ENCODE data around the gene TEKT1. TPM values are rescaled to one million over a fixed set of nuclear protein-coding genes. Genes with fewer than 3 reads are reported as not detected.
"Not testable (repeated sequence)": the region's sequence is repeated elsewhere in the genome, so short reads cannot be mapped to it uniquely, and the experiment has no call there.

TEKT1 gene
- polyA plus RNA-seq, 2 donors = not detected

DNA sequence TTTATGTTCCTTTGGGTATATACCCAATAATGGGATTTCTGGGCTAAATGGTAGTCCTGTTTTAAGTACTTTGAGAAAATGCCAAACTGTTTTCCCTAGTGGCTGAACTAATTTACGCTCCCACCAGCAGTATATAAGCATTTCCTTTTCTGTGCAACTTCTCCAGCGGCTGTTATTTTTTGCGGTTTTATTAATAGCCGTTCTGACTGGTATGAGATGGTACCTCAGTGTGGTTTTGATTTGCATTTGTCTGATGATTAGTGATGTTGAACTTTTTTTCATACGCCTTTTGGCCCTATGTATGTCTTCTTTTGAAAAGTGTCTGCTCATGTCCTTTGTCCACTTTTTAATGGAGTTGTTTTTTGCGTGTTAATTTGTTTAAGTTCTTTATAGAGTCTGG lies 25.8 kb upstream of the TEKT1 start:
- H3K27me3 ChIP-seq (ENCODE audit: control insufficient read depth in 1 of 2, insufficient read depth in 2 of 2, low read length in 2 of 2) = no peaks in the 10 kb centered on the region
- WGBS, 2 donors = 73 to 81% methylated on average over 6 of the region's 6 CpGs
- H3K4me1 ChIP-seq (ENCODE audit: control insufficient read depth in 2 of 2, insufficient read depth in 2 of 2, low read length in 1 of 2) = no peaks in the 10 kb centered on the region
- no peak overlapping the region for H3K27ac ChIP-seq (ENCODE audit: low read depth in 2 of 2, low read length in 1 of 2)
- H3K4me3 ChIP-seq (ENCODE audit: low read depth in 1 of 2, low read length in 2 of 2) = no peak overlapping the region
- H3K9me3 ChIP-seq (ENCODE audit: control insufficient read depth in 2 of 2, insufficient read depth in 1 of 2, low read depth in 1 of 2, low read length in 1 of 2) = no peaks in the 10 kb centered on the region
- no peaks in the 10 kb centered on the region for H3K36me3 ChIP-seq (ENCODE audit: control insufficient read depth in 2 of 2, insufficient read depth in 2 of 2, low read length in 1 of 2)

DNA sequence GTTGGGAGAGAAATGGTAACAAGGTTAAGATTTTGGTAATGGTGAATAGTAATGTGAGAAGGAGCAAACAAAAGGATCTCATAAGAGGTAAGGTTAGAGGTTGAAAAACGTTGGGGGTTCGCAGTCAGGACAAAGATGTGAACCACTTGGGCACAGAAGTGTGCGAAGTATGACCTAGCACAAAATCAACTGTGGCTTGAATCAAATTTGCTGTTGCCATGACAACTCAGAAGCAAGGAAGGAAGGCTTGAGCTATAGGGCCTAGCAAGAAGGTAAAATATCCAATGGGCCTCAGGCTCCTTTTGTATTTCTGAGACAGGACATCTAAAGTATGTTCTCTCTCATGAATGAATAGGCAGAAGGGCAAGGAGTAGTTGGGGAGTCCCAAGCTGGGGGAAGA lies 24.5 kb upstream of the TEKT1 start:
- H3K36me3 ChIP-seq (ENCODE audit: control insufficient read depth in 2 of 2, insufficient read depth in 2 of 2, low read length in 1 of 2) = no peaks in the 10 kb centered on the region
- H3K4me3 ChIP-seq (ENCODE audit: low read depth in 1 of 2, low read length in 2 of 2) = no peak overlapping the region
- no peaks in the 10 kb centered on the region for H3K9me3 ChIP-seq (ENCODE audit: control insufficient read depth in 2 of 2, insufficient read depth in 1 of 2, low read depth in 1 of 2, low read length in 1 of 2)
- WGBS, 2 donors = 78 to 81% methylated on average over 3 of the region's 3 CpGs
- H3K27ac ChIP-seq (ENCODE audit: low read depth in 2 of 2, low read length in 1 of 2) = no peak overlapping the region
- no peaks in the 10 kb centered on the region for H3K27me3 ChIP-seq (ENCODE audit: control insufficient read depth in 1 of 2, insufficient read depth in 2 of 2, low read length in 2 of 2)
- H3K4me1 ChIP-seq (ENCODE audit: control insufficient read depth in 2 of 2, insufficient read depth in 2 of 2, low read length in 1 of 2) = no peaks in the 10 kb centered on the region

DNA sequence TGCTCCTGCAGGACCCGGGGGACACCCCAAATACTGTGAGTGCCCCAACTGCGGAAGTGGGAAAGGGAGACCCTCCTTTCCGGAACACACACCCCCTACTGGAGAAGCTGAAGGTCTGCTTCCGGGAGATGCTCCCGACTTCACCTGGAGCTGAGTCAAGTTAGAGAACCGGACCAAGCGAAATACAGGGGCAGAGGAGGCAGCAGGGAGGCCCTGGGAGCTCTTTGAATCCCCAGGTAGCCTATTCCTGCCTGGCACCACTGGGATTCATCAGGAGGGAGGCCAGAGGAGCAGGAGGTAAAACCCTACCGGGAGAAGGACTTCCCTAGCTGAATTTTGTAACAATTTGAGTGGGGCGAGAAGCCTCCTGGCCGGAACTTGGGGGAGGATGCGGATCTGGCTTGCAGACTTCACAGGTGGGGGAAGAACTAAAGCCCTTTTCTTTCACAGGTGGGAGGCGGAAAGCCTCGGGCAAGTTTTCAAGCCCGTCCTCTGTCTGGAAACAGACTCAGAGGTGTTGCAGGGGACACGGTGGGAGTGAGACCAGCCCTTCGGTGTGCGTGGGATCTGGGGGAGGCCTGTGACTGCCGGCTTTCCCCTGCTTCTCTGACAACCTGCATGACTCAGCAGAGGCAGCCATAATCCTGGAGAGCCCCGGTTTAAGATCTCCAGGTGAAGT lies 22.4 kb upstream of the TEKT1 start:
- Histone ChIP-seq H3K36me3 (ENCODE audit: control insufficient read depth in 2 of 2, insufficient read depth in 2 of 2, low read length in 1 of 2) (no peaks in the 10 kb centered on the region), H3K9me3 (ENCODE audit: control insufficient read depth in 2 of 2, insufficient read depth in 1 of 2, low read depth in 1 of 2, low read length in 1 of 2) (no peaks in the 10 kb centered on the region), H3K4me1 (ENCODE audit: control insufficient read depth in 2 of 2, insufficient read depth in 2 of 2, low read length in 1 of 2) (no peaks in the 10 kb centered on the region), H3K4me3 (ENCODE audit: low read depth in 1 of 2, low read length in 2 of 2) (peak overlapping the region; percentile 46 to 49), H3K27me3 (ENCODE audit: control insufficient read depth in 1 of 2, insufficient read depth in 2 of 2, low read length in 2 of 2) (no peaks in the 10 kb centered on the region), H3K27ac (ENCODE audit: low read depth in 2 of 2, low read length in 1 of 2) (peak overlapping the region in 1 of 2 donors; percentile 50)
- WGBS, 2 donors = 20 to 23% methylated on average over 19 of the region's 19 CpGs

DNA sequence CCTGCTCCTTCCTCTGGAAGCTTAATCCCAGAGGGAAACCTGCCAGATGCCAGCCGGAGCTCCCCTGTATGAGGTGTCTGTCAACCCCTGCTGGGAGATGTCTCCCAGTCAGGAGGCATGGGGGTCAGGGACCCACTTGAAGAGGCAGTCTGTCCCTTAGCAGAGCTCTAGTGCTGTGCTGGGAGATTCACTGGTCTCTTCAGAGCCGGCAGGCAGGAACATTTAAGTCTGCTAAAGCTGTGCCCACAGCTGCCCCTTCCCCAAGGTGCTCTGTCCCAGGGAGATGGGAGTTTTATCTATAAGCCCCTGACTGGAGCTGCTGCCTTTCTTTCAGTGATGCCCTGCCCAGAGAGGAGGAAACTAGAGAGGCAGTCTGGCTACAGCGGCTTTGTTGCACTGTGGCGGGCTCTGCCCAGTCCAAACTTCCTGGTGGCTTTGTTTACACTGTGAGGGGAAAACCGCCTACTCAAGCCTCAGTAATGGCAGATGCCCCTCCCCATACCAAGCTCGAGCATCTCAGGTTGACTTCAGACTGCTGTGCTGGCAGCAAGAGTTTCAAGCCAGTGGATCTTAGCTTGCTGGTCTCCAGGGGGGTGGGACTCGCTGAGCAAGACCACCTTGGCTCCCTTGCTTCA lies 17.1 kb upstream of the TEKT1 start:
- not testable (repeated sequence) for H3K4me3 ChIP-seq (ENCODE audit: low read depth in 1 of 2, low read length in 2 of 2); H3K36me3 ChIP-seq (ENCODE audit: control insufficient read depth in 2 of 2, insufficient read depth in 2 of 2, low read length in 1 of 2); H3K27me3 ChIP-seq (ENCODE audit: control insufficient read depth in 1 of 2, insufficient read depth in 2 of 2, low read length in 2 of 2); H3K27ac ChIP-seq (ENCODE audit: low read depth in 2 of 2, low read length in 1 of 2); H3K4me1 ChIP-seq (ENCODE audit: control insufficient read depth in 2 of 2, insufficient read depth in 2 of 2, low read length in 1 of 2); H3K9me3 ChIP-seq (ENCODE audit: control insufficient read depth in 2 of 2, insufficient read depth in 1 of 2, low read depth in 1 of 2, low read length in 1 of 2)
- WGBS, 2 donors = 49 to 52% methylated on average over 7 of the region's 7 CpGs

DNA sequence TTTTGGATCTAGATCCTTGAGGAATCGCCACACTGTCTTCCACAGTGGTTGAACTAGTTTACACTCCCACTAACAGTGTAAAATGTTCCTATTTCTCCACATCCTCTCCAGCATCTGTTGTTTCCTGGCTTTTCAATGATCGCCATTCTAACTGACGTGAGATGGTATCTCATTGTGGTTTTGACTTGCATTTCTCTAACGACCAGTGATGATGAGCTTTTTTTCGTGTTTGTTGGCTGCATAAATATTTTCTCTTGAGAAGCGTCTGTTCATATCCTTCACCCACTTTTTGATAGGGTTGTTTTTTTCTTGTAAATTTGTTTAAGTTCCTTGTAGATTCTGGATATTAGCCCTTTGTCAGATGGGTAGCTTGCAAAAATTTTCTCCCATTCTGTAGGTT lies 14.6 kb upstream of the TEKT1 start:
- not testable (repeated sequence) for H3K4me1 ChIP-seq (ENCODE audit: control insufficient read depth in 2 of 2, insufficient read depth in 2 of 2, low read length in 1 of 2); H3K4me3 ChIP-seq (ENCODE audit: low read depth in 1 of 2, low read length in 2 of 2); H3K27ac ChIP-seq (ENCODE audit: low read depth in 2 of 2, low read length in 1 of 2); H3K36me3 ChIP-seq (ENCODE audit: control insufficient read depth in 2 of 2, insufficient read depth in 2 of 2, low read length in 1 of 2); H3K27me3 ChIP-seq (ENCODE audit: control insufficient read depth in 1 of 2, insufficient read depth in 2 of 2, low read length in 2 of 2); H3K9me3 ChIP-seq (ENCODE audit: control insufficient read depth in 2 of 2, insufficient read depth in 1 of 2, low read depth in 1 of 2, low read length in 1 of 2)
- WGBS, 2 donors = 55 to 75% methylated on average over 6 of the region's 6 CpGs

DNA sequence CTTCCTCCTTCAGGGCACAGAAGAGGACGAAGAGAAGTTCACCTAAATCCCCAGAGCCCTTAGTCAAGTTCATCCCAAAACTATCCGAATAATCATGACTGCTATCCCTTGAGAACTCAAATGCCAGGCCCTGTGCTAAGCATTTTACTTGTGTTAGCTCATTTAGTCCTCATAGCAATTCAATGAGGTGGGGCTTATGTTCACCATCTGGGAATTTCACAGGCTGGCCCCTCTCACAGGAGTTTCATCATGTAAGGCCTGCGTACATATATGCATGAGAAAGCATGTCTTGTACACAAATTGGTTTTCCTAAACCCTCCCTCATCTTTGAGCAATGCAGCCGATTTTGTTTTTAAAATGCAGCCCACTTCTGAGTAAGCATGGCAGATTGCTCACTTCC lies 12.9 kb upstream of the TEKT1 start:
- H3K36me3 ChIP-seq (ENCODE audit: control insufficient read depth in 2 of 2, insufficient read depth in 2 of 2, low read length in 1 of 2); H3K9me3 ChIP-seq (ENCODE audit: control insufficient read depth in 2 of 2, insufficient read depth in 1 of 2, low read depth in 1 of 2, low read length in 1 of 2); H3K27me3 ChIP-seq (ENCODE audit: control insufficient read depth in 1 of 2, insufficient read depth in 2 of 2, low read length in 2 of 2); H3K4me1 ChIP-seq (ENCODE audit: control insufficient read depth in 2 of 2, insufficient read depth in 2 of 2, low read length in 1 of 2); H3K27ac ChIP-seq (ENCODE audit: low read depth in 2 of 2, low read length in 1 of 2); H3K4me3 ChIP-seq (ENCODE audit: low read depth in 1 of 2, low read length in 2 of 2): not testable (repeated sequence)
- WGBS, 2 donors = 71 to 75% methylated on average over 4 of the region's 4 CpGs

DNA sequence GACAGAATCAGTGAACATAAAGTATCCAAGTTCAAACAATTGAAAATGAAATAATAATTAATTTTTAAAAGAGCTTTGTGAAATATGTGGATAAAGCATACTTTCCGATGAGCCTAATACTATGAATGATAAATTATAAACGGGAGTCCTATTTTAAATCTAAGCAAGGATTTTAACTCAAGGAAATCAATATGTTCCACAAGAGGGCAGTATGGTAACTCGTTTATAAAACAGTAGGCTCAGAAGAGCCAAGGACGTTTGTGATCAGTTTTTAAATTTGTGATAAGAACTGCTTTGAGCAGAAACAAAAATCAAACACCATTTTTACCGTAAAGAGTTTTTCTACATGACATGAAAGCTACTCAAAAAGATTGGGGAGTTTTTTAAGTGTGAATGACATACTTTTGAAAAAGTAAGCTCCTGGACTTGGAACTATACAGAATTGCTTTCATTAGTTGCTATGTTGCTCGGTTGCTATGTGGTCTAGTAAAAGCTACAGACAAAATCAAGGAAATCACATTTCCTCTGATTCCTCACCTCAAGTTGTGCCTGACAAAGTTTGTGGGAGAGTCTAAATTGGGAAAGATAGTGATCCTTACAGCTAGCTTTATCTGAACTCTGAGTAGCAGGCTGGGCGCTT lies 11.8 kb upstream of the TEKT1 start:
- no peaks in the 10 kb centered on the region for H3K9me3 ChIP-seq (ENCODE audit: control insufficient read depth in 2 of 2, insufficient read depth in 1 of 2, low read depth in 1 of 2, low read length in 1 of 2)
- no peaks in the 10 kb centered on the region for H3K36me3 ChIP-seq (ENCODE audit: control insufficient read depth in 2 of 2, insufficient read depth in 2 of 2, low read length in 1 of 2)
- no peaks in the 10 kb centered on the region for H3K4me1 ChIP-seq (ENCODE audit: control insufficient read depth in 2 of 2, insufficient read depth in 2 of 2, low read length in 1 of 2)
- WGBS, 2 donors = 19 to 20% methylated on average over 7 of the region's 7 CpGs
- H3K27ac ChIP-seq (ENCODE audit: low read depth in 2 of 2, low read length in 1 of 2) = no peak overlapping the region
- H3K27me3 ChIP-seq (ENCODE audit: control insufficient read depth in 1 of 2, insufficient read depth in 2 of 2, low read length in 2 of 2) = no peaks in the 10 kb centered on the region
- no peak overlapping the region for H3K4me3 ChIP-seq (ENCODE audit: low read depth in 1 of 2, low read length in 2 of 2)

DNA sequence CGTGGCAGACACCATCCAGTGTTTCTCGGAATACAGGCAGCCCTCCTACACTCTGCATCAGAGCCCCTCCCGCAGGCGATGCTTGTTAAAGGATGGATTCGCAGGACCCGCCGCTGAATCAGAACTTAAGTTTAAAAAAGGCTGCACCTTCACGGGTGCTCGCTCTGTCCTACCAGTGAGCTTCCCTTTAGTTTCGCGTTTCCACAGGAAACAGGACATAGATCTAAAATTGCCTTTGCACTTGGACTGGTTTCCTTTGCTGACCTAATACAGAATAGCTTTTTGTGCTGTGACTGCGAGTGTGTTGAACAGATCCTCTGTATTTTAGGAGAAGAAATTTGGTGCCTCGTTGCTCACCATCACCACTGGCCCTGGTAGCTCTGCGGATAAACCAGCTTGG lies 10.2 kb upstream of the TEKT1 start:
- not testable (repeated sequence) for H3K36me3 ChIP-seq (ENCODE audit: control insufficient read depth in 2 of 2, insufficient read depth in 2 of 2, low read length in 1 of 2); H3K27ac ChIP-seq (ENCODE audit: low read depth in 2 of 2, low read length in 1 of 2); H3K9me3 ChIP-seq (ENCODE audit: control insufficient read depth in 2 of 2, insufficient read depth in 1 of 2, low read depth in 1 of 2, low read length in 1 of 2); H3K27me3 ChIP-seq (ENCODE audit: control insufficient read depth in 1 of 2, insufficient read depth in 2 of 2, low read length in 2 of 2); H3K4me3 ChIP-seq (ENCODE audit: low read depth in 1 of 2, low read length in 2 of 2); H3K4me1 ChIP-seq (ENCODE audit: control insufficient read depth in 2 of 2, insufficient read depth in 2 of 2, low read length in 1 of 2)
- 40 to 46% methylated on average over 7 to 9 of the region's 14 CpGs for WGBS, 2 donors

DNA sequence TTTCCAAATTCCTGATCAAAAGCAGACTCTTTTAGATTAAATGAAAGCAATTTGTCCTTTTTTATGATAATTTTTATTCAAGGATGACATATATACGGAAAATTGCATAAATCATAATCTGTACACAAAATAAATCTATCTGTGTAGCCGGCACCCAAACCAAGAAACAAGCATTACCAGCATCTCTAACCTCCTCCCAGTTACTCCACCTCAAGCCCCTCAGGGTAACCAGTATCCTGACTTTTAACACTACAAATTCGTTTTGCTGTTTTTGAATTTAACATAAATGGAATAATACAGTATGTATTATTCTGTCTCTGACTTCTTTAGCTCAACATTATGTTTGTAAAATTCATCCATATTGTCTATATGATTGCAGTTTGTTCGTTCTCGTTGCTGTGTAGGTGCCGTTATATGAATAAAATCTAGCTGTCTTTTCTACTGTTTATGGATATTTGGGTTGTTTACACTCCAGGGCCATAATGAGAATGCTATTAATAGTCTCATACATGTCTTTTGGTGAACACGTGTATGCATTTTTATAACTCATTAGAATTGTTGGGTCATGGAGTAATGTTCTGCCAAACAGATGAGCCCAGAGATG lies 1.0 kb downstream of the TEKT1 start:
- WGBS, 2 donors = 70 to 72% methylated on average over 7 of the region's 7 CpGs
- H3K27ac ChIP-seq (ENCODE audit: low read depth in 2 of 2, low read length in 1 of 2) = no peak overlapping the region

More for the DNA sequence above, 1.0 kb downstream of the TEKT1 start:
- no peaks in the 10 kb centered on the region for H3K36me3 ChIP-seq (ENCODE audit: control insufficient read depth in 2 of 2, insufficient read depth in 2 of 2, low read length in 1 of 2)
- peaks cover 5 to 6% of the 10 kb centered on the region in 2 donors for H3K4me1 ChIP-seq (ENCODE audit: control insufficient read depth in 2 of 2, insufficient read depth in 2 of 2, low read length in 1 of 2)
- peaks cover 0 to 2% of the 10 kb centered on the region in 2 donors for H3K27me3 ChIP-seq (ENCODE audit: control insufficient read depth in 1 of 2, insufficient read depth in 2 of 2, low read length in 2 of 2)
- H3K4me3 ChIP-seq (ENCODE audit: low read depth in 1 of 2, low read length in 2 of 2) = no peak overlapping the region
- H3K9me3 ChIP-seq (ENCODE audit: control insufficient read depth in 2 of 2, insufficient read depth in 1 of 2, low read depth in 1 of 2, low read length in 1 of 2) = no peaks in the 10 kb centered on the region

Data from esophagus (tissue), 2 donors.